IMR-90 (cell line): ENCODE results near the gene ZNF778. TPM values are rescaled to one million over a fixed set of nuclear protein-coding genes. Genes with fewer than 3 reads are reported as not detected.

ENCODE experiments used
- ATAC-seq: fragments of 200-7000 bp; cut with Tn5 transposase; 2 replicates; pipeline ENCODE4 v1.9.1; 2020; ENCODE audit warnings: low read depth, mild to moderate bottlenecking, moderate library complexity
- BruUV-seq: library from RNA; stranded (reverse); fragments of 400-500 nt; replicated peaks from 2 replicates; lab custom pipeline; 2021; lab: Mats Ljungman, UMichigan
- CTCF ChIA-PET: fragments of 300-600 bp; formaldehyde crosslinking; extraction: SDS; loops from one replicate; lab custom pipeline; 2021; ENCODE audit warnings: antibody characterized with exemption; lab: Yijun Ruan, JAX
- POLR2A ChIA-PET: fragments of 300-600 bp; sonication (Branson Sonifier 250); formaldehyde crosslinking; loops from one replicate; lab custom pipeline; 2022; ENCODE audit warnings: antibody characterized with exemption; ENCODE audit not compliant: unreplicated experiment; lab: Charles Lee
- DNase-seq: peaks from one replicate; pipeline ENCODE4 v3.0.0; 2013
- H2AFZ ChIP-seq: replicated peaks from 2 replicates; pipeline ENCODE3; 2013; ENCODE audit warnings: low read length, mild to moderate bottlenecking; ENCODE audit not compliant: poor library complexity
- H2AK5ac ChIP-seq: 2 replicates; pipeline ENCODE4 v1.6.1; 2013; ENCODE audit warnings: low read depth, low read length, inconsistent platforms
- H2AK9ac ChIP-seq: replicated peaks from 2 replicates; pipeline ENCODE3; 2013; ENCODE audit warnings: mild to moderate bottlenecking, low read depth, low read length, moderate library complexity; ENCODE audit not compliant: poor library complexity
- H2BK120ac ChIP-seq: 2 replicates; pipeline ENCODE4 v1.6.1; 2013; ENCODE audit warnings: low read depth, low read length, inconsistent platforms
- H2BK15ac ChIP-seq: 3 replicates; pipeline ENCODE4 v1.6.1; 2013; ENCODE audit warnings: low read depth, low read length, inconsistent platforms
- H2BK20ac ChIP-seq: 2 replicates; pipeline ENCODE4 v1.6.1; 2013; ENCODE audit warnings: low read depth, mild to moderate bottlenecking, inconsistent platforms, low read length, moderate library complexity
- H2BK5ac ChIP-seq: 2 replicates; pipeline ENCODE4 v1.6.1; 2013; ENCODE audit warnings: mild to moderate bottlenecking, low read depth, low read length, inconsistent platforms; ENCODE audit not compliant: poor library complexity, severe bottlenecking
- H3K14ac ChIP-seq: replicated peaks from 2 replicates; pipeline ENCODE4 v1.6.1; 2013; ENCODE audit warnings: low read depth, low read length, inconsistent platforms
- H3K18ac ChIP-seq: 2 replicates; pipeline ENCODE4 v1.6.1; 2013; ENCODE audit warnings: low read depth, low read length, control low read depth
- H3K23ac ChIP-seq: 2 replicates; pipeline ENCODE4 v1.6.1; 2013; ENCODE audit warnings: low read depth, low read length, inconsistent platforms
- H3K27ac ChIP-seq: 2 replicates; pipeline ENCODE4 v1.5.1; 2013; ENCODE audit warnings: mild to moderate bottlenecking, control low read depth, low read length; ENCODE audit not compliant: insufficient read depth
- H3K27me3 ChIP-seq: 2 replicates; pipeline ENCODE4 v1.6.1; 2013; ENCODE audit warnings: low read length; ENCODE audit not compliant: control insufficient read depth, insufficient read depth
- H3K36me3 ChIP-seq: 2 replicates; pipeline ENCODE4 v1.6.1; 2013; ENCODE audit warnings: low read length, mixed read lengths; ENCODE audit not compliant: control insufficient read depth, insufficient read depth
- H3K4ac ChIP-seq: 2 replicates; pipeline ENCODE4 v1.6.1; 2013; ENCODE audit warnings: low read depth, low read length, inconsistent platforms
- H3K4me1 ChIP-seq: 2 replicates; pipeline ENCODE4 v1.6.1; 2013; ENCODE audit warnings: low read length, mixed read lengths; ENCODE audit not compliant: control insufficient read depth, insufficient read depth
- H3K4me2 ChIP-seq: 2 replicates; pipeline ENCODE4 v1.6.1; 2013; ENCODE audit warnings: low read depth, mild to moderate bottlenecking, control low read depth, low read length, moderate library complexity
- H3K4me3 ChIP-seq: 2 replicates; pipeline ENCODE4 v1.5.1; 2013; ENCODE audit warnings: low read depth, mild to moderate bottlenecking, control low read depth, low read length, moderate library complexity; ENCODE audit not compliant: insufficient read depth
- H3K56ac ChIP-seq: 2 replicates; pipeline ENCODE4 v1.6.1; 2013; ENCODE audit warnings: low read length, inconsistent platforms; ENCODE audit not compliant: insufficient read depth; ENCODE audit errors: extremely low read depth
- H3K79me1 ChIP-seq, 2 experiments: 2 replicates each; pipeline ENCODE4 v1.6.1; 2013; ENCODE audit warnings: low read length in 2 of 2, inconsistent platforms in 1 of 2, low read depth in 1 of 2
- H3K9ac ChIP-seq: 2 replicates; pipeline ENCODE4 v1.6.1; 2013; ENCODE audit warnings: low read depth, low read length, control low read depth
- H3K9me1 ChIP-seq: 2 replicates; pipeline ENCODE4 v1.6.1; 2013; ENCODE audit warnings: low read length, inconsistent platforms; ENCODE audit not compliant: insufficient read depth
- H3K9me3 ChIP-seq: 2 replicates; pipeline ENCODE4 v1.6.1; 2013; ENCODE audit warnings: low read length; ENCODE audit not compliant: control insufficient read depth, insufficient read depth
- H4K20me1 ChIP-seq: 2 replicates; pipeline ENCODE4 v1.6.1; 2013; ENCODE audit warnings: low read length, inconsistent platforms; ENCODE audit not compliant: insufficient read depth
- H4K5ac ChIP-seq: 2 replicates; pipeline ENCODE4 v1.6.1; 2013; ENCODE audit warnings: mild to moderate bottlenecking, low read depth, low read length, control low read depth
- H4K8ac ChIP-seq, 2 experiments: 2 replicates each; pipeline ENCODE4 v1.6.1; 2013; ENCODE audit warnings: low read depth in 2 of 2, low read length in 2 of 2, control low read depth in 1 of 2, inconsistent platforms in 1 of 2
- H4K91ac ChIP-seq: 2 replicates; pipeline ENCODE4 v1.6.1; 2013; ENCODE audit warnings: low read depth, low read length, inconsistent platforms; ENCODE audit not compliant: insufficient read depth
- CEBPB ChIP-seq: IDR thresholded peaks from 2 replicates; pipeline ENCODE4 v1.6.1; 2012; ENCODE audit warnings: low read depth, low read length, improper control_type of control experiment
- CHD1 ChIP-seq: IDR thresholded peaks from 2 replicates; pipeline ENCODE4 v1.6.1; 2012; ENCODE audit warnings: low read depth, low read length, improper control_type of control experiment
- CTCF ChIP-seq: conservative IDR thresholded peaks from 2 replicates; pipeline ENCODE4 v1.5.1; 2012; ENCODE audit warnings: mild to moderate bottlenecking, low read depth, low read length, improper control_type of control experiment
- MAFK ChIP-seq: IDR thresholded peaks from 2 replicates; pipeline ENCODE4 v1.6.1; 2012; ENCODE audit warnings: low read depth, low read length, improper control_type of control experiment
- NFE2L2 ChIP-seq: fragments of 150-350 bp; IDR thresholded peaks from 2 replicates; pipeline ENCODE4 v1.6.1; 2016; ENCODE audit warnings: low read depth, mild to moderate bottlenecking, low read length
- POLR2A ChIP-seq: IDR thresholded peaks from 2 replicates; pipeline ENCODE4 v1.6.1; 2012; ENCODE audit warnings: mild to moderate bottlenecking, low read depth, low read length
- RAD21 ChIP-seq: IDR thresholded peaks from 2 replicates; pipeline ENCODE4 v1.6.1; 2012; ENCODE audit warnings: low read length, improper control_type of control experiment
- RFX5 ChIP-seq: IDR thresholded peaks from 2 replicates; pipeline ENCODE4 v1.8.0; 2012; ENCODE audit warnings: low read depth, mild to moderate bottlenecking, low read length, moderate library complexity
- USF2 ChIP-seq: fragments of 150-350 bp; IDR thresholded peaks from 2 replicates; pipeline ENCODE4 v1.6.1; 2017; ENCODE audit warnings: mild to moderate bottlenecking, antibody characterized with exemption, low read length, low read depth
- WGBS, 2 experiments: methylation state at CpG; one replicate each; pipeline versions ENCODE4 v1.1.5 to v1.1.7; 2013; ENCODE audit warnings: missing lambda C conversion rate in 2 of 2; ENCODE audit not compliant: insufficient read length in 1 of 2; ENCODE audit errors: extremely low coverage in 2 of 2; 5-methylcytosine and 5-hydroxymethylcytosine counted together
- dilution Hi-C: fragments of 300-500 bp; cut with HindIII; formaldehyde crosslinking; loops from one replicate; pipeline ENCODE4 v1.14.3; 2018; ENCODE audit warnings: low sequenced_read_pairs; ENCODE audit not compliant: unreplicated experiment
- in situ Hi-C: fragments of 300-500 bp; cut with MboI; formaldehyde crosslinking; loops from 3 replicates; pipeline ENCODE4 v1.14.3; 2019; ENCODE audit warnings: low sequenced_read_pairs, inconsistent platforms, mixed read lengths
- intact Hi-C: fragments of 100-400 bp; cut with micrococcal nuclease; formaldehyde crosslinking; loops from 2 replicates; pipeline ENCODE4 v1.10.0; 2022
- polyA plus RNA-seq, 3 experiments: library from polyadenylated mRNA; depleted of rRNA; stranded (reverse); fragments of >200 nt; gene quantifications; 2 replicates each; pipeline ENCODE4 v1.2.3, GENCODE V29; 2012; ENCODE audit warnings: low replicate concordance in 1 of 3
- total RNA-seq: library from RNA; depleted of rRNA; stranded (reverse); fragments of >200 nt; gene quantifications from 2 replicates; pipeline ENCODE4 v1.2.3, GENCODE V29; 2012

Gene ZNF778
- total and polyA plus RNA-seq, 2 of the 4 experiments (the other 2 are of a cell fraction), result 5.6 to 9.9 TPM

GRCh38 chr16:89243664-89244063, 26.2 kb downstream of the ZNF778 start:
- Histone ChIP-seq H3K4me1 (peaks cover 6% of the 10 kb centered on the region), H3K9me1 (no peaks in the 10 kb centered on the region; the same call in 1 of the 2 replicates), H3K9me3 (no peaks in the 10 kb centered on the region; the same call in 1 of the 2 replicates), H4K5ac (no peak overlapping the region), H3K14ac (no peak overlapping the region), H3K4ac (no peak overlapping the region), H4K91ac (no peak overlapping the region), H2BK20ac (no peak overlapping the region), H2AK5ac (no peak overlapping the region), H3K27me3 (no peaks in the 10 kb centered on the region), H3K79me1 (peaks cover 5 to 16% of the 10 kb centered on the region in 2 experiments; a peak in 3 of 4 replicates), H3K4me3 (no peak overlapping the region), H3K27ac (no peak overlapping the region), H2AK9ac (no peak overlapping the region), H4K20me1 (no peaks in the 10 kb centered on the region), H3K56ac (no peak overlapping the region), H3K18ac (no peak overlapping the region), H2BK120ac (no peak overlapping the region), H3K4me2 (no peak overlapping the region), H2AFZ (no peak overlapping the region), H3K9ac (no peak overlapping the region), H2BK15ac (no peak overlapping the region), H2BK5ac (no peak overlapping the region), H3K23ac (no peak overlapping the region), H3K36me3 (no peaks in the 10 kb centered on the region), H4K8ac (no peak overlapping the region)
- BruUV-seq, result no TSS peak
- intact Hi-C loops, result no loop called here
- no peak for DNase-seq
- in situ Hi-C loops, result no loop called here
- ChIA-PET POLR2A (no interaction called here), CTCF (no interaction called here)
- TF ChIP-seq CTCF (no peak), USF2 (no peak), CHD1 (no peak), RFX5 (no peak), MAFK (no peak), NFE2L2 (no peak), RAD21 (no peak), CEBPB (no peak), POLR2A (no peak)
- WGBS, 2 experiments, result no CpG with 5 or more reads among the region's 5 CpGs
- dilution Hi-C loops, result no loop called here
- no peak for ATAC-seq
